Muscle layer of colon (tissue), 2 donors: ENCODE measurements around the gene AFAP1.
A peak's percentile ranks its signal among the peaks of the same experiment; 100 is the strongest.

Experiments used
- H3K27ac ChIP-seq: one replicate; pipeline ENCODE4 v1.7.0; 2013; ENCODE audit warnings: low read depth, mild to moderate bottlenecking, low read length, moderate library complexity
- H3K27me3 ChIP-seq, 2 donors: one replicate each; pipeline ENCODE4 v1.7.0; 2013; ENCODE audit warnings: low read length in 2 of 2, mild to moderate bottlenecking in 2 of 2; ENCODE audit not compliant: insufficient read depth in 2 of 2, control insufficient read depth in 1 of 2
- H3K36me3 ChIP-seq: one replicate; pipeline ENCODE4 v1.7.0; 2013; ENCODE audit warnings: mild to moderate bottlenecking, low read length; ENCODE audit not compliant: insufficient read depth
- H3K4me1 ChIP-seq: one replicate; pipeline ENCODE4 v1.7.0; 2013; ENCODE audit warnings: mild to moderate bottlenecking, low read length; ENCODE audit not compliant: insufficient read depth
- H3K4me3 ChIP-seq, 2 donors: one replicate each; pipeline ENCODE4 v1.7.0; 2013; ENCODE audit warnings: low read length in 2 of 2, low read depth in 1 of 2, mild to moderate bottlenecking in 1 of 2, moderate library complexity in 1 of 2
- H3K9ac ChIP-seq: one replicate; pipeline ENCODE4 v1.7.0; 2013; ENCODE audit warnings: low read length
- H3K9me3 ChIP-seq: one replicate; pipeline ENCODE4 v1.7.0; 2013; ENCODE audit warnings: mild to moderate bottlenecking, low read length
- donor health status: abdominal sarcoma.
- donor health status: Adenocarcinoma of cecum.

The AFAP1 gene

GRCh38 chr4:7908668-7909067 lies 31.0 kb downstream of the AFAP1 start:
- Histone ChIP-seq H3K9ac (no peak overlapping the region), H3K4me3 (no peak overlapping the region), H3K36me3 (no peaks in the 10 kb centered on the region), H3K27me3 (no peaks in the 10 kb centered on the region), H3K27ac (no peak overlapping the region), H3K4me1 (peaks cover 86% of the 10 kb centered on the region), H3K9me3 (no peaks in the 10 kb centered on the region)

GRCh38 chr4:7907142-7907541 lies 32.5 kb downstream of the AFAP1 start:
- Histone ChIP-seq H3K4me3 (no peak overlapping the region), H3K27me3 (no peaks in the 10 kb centered on the region), H3K27ac (no peak overlapping the region), H3K9me3 (no peaks in the 10 kb centered on the region), H3K36me3 (no peaks in the 10 kb centered on the region), H3K9ac (no peak overlapping the region), H3K4me1 (peaks cover 82% of the 10 kb centered on the region)

- no peaks in the 10 kb centered on the region for H3K27me3 ChIP-seq
- no peaks in the 10 kb centered on the region for H3K9me3 ChIP-seq
- no peak overlapping the region for H3K9ac ChIP-seq
- peaks cover 79% of the 10 kb centered on the region for H3K4me1 ChIP-seq
- H3K4me3 ChIP-seq: peak overlapping the region in 1 of 2 donors; percentile 16
- H3K27ac ChIP-seq: peak overlapping the region; percentile 66
- H3K36me3 ChIP-seq: no peaks in the 10 kb centered on the region
Observed at GRCh38 chr4:7906171-7906701, 33.4 kb downstream of the AFAP1 start.

- H3K4me3 ChIP-seq: peak overlapping the region in 1 of 2 donors; percentile 16
- no peaks in the 10 kb centered on the region for H3K9me3 ChIP-seq
- H3K4me1 ChIP-seq: peaks cover 79% of the 10 kb centered on the region
- no peak overlapping the region for H3K9ac ChIP-seq
- H3K27me3 ChIP-seq: no peaks in the 10 kb centered on the region
- H3K27ac ChIP-seq: peak overlapping the region; percentile 66
- no peaks in the 10 kb centered on the region for H3K36me3 ChIP-seq
Observed at GRCh38 chr4:7904952-7905915, 34.4 kb downstream of the AFAP1 start.

GRCh38 chr4:7903791-7904516 lies 35.7 kb downstream of the AFAP1 start:
- H3K4me1 ChIP-seq: peaks cover 78% of the 10 kb centered on the region
- no peaks in the 10 kb centered on the region for H3K36me3 ChIP-seq
- no peak overlapping the region for H3K4me3 ChIP-seq
- no peaks in the 10 kb centered on the region for H3K27me3 ChIP-seq
- H3K27ac ChIP-seq: peak overlapping the region; percentile 66
- H3K9me3 ChIP-seq: no peaks in the 10 kb centered on the region
- H3K9ac ChIP-seq: no peak overlapping the region

- Histone ChIP-seq H3K4me1 (peaks cover 80% of the 10 kb centered on the region), H3K27ac (no peak overlapping the region)
Observed at GRCh38 chr4:7902826-7903225, 36.8 kb downstream of the AFAP1 start.

GRCh38 chr4:7902101-7902553 lies 37.5 kb downstream of the AFAP1 start:
- Histone ChIP-seq H3K4me1 (peaks cover 82% of the 10 kb centered on the region), H3K27me3 (no peaks in the 10 kb centered on the region), H3K27ac (peak overlapping the region; percentile 27), H3K9ac (no peak overlapping the region), H3K4me3 (no peak overlapping the region), H3K9me3 (no peaks in the 10 kb centered on the region), H3K36me3 (no peaks in the 10 kb centered on the region)

More at GRCh38 chr4:7902826-7903225, 36.8 kb downstream of the AFAP1 start:
- Histone ChIP-seq H3K36me3 (no peaks in the 10 kb centered on the region), H3K9me3 (no peaks in the 10 kb centered on the region), H3K9ac (no peak overlapping the region), H3K4me3 (no peak overlapping the region), H3K27me3 (no peaks in the 10 kb centered on the region)

GRCh38 chr4:7901311-7901885 lies 38.3 kb downstream of the AFAP1 start:
- Histone ChIP-seq H3K27me3 (no peaks in the 10 kb centered on the region), H3K4me1 (peaks cover 79% of the 10 kb centered on the region), H3K9me3 (no peaks in the 10 kb centered on the region), H3K4me3 (no peak overlapping the region), H3K36me3 (no peaks in the 10 kb centered on the region), H3K9ac (no peak overlapping the region), H3K27ac (no peak overlapping the region)

- Histone ChIP-seq H3K4me3 (no peak overlapping the region), H3K4me1 (peaks cover 69% of the 10 kb centered on the region), H3K27ac (no peak overlapping the region)
Observed at GRCh38 chr4:7900334-7900909, 39.2 kb downstream of the AFAP1 start.

GRCh38 chr4:7899184-7899869 lies 40.3 kb downstream of the AFAP1 start:
- H3K27ac ChIP-seq: no peak overlapping the region
- no peak overlapping the region for H3K4me3 ChIP-seq
- no peaks in the 10 kb centered on the region for H3K27me3 ChIP-seq
- peaks cover 66% of the 10 kb centered on the region for H3K4me1 ChIP-seq
- no peaks in the 10 kb centered on the region for H3K36me3 ChIP-seq
- H3K9me3 ChIP-seq: no peaks in the 10 kb centered on the region
- H3K9ac ChIP-seq: no peak overlapping the region

More at GRCh38 chr4:7900334-7900909, 39.2 kb downstream of the AFAP1 start:
- no peak overlapping the region for H3K9ac ChIP-seq
- H3K27me3 ChIP-seq: no peaks in the 10 kb centered on the region
- no peaks in the 10 kb centered on the region for H3K36me3 ChIP-seq
- no peaks in the 10 kb centered on the region for H3K9me3 ChIP-seq
